Measurements from ENCODE around the gene HLA-DOB.
A peak's percentile ranks its signal among the peaks of the same experiment; 100 is the strongest.

HLA-DOB gene

GRCh38 chr6:32843979-32844838, 27.4 kb upstream of the HLA-DOB start, which contains the start of gene PSMB8:
Gene PSMB8 (minus strand): TSS chr6:32844047. CDS start chr6:32843996, 51 bp downstream.
- peak; percentile 97 for DNase-seq (ENCODE audit: extremely low read depth in 1 of 2, low read depth in 1 of 2)

GRCh38 chr6:32843331-32843978, 26.7 kb upstream of the HLA-DOB start:
- no peak for DNase-seq (ENCODE audit: extremely low read depth in 1 of 2, low read depth in 1 of 2)

GRCh38 chr6:32842690-32843089, 25.9 kb upstream of the HLA-DOB start:
- no peak for DNase-seq (ENCODE audit: extremely low read depth in 1 of 2, low read depth in 1 of 2)

GRCh38 chr6:32842021-32842650, 25.3 kb upstream of the HLA-DOB start:
- DNase-seq (ENCODE audit: extremely low read depth in 1 of 2, low read depth in 1 of 2): no peak

GRCh38 chr6:32840604-32841246, 23.9 kb upstream of the HLA-DOB start:
- DNase-seq (ENCODE audit: extremely low read depth in 1 of 2, low read depth in 1 of 2): no peak

GRCh38 chr6:32839356-32839755, 22.6 kb upstream of the HLA-DOB start:
- DNase-seq (ENCODE audit: extremely low read depth in 1 of 2, low read depth in 1 of 2): no peak

GRCh38 chr6:32838114-32838958, 21.5 kb upstream of the HLA-DOB start, which contains the start of gene TAP2:
Gene TAP2 (minus strand): TSS chr6:32838739. CDS start chr6:32838233, 506 bp downstream.
- peak; percentile 93 to 99 for DNase-seq (ENCODE audit: extremely low read depth in 1 of 2, low read depth in 1 of 2)

- no peak for DNase-seq (ENCODE audit: extremely low read depth in 1 of 2, low read depth in 1 of 2)
Measured at GRCh38 chr6:32837651-32838113, 20.9 kb upstream of the HLA-DOB start.

GRCh38 chr6:32836873-32837272, 20.1 kb upstream of the HLA-DOB start:
- no peak for DNase-seq (ENCODE audit: extremely low read depth in 1 of 2, low read depth in 1 of 2)

GRCh38 chr6:32835167-32835893, 18.5 kb upstream of the HLA-DOB start:
- no peak for DNase-seq (ENCODE audit: extremely low read depth in 1 of 2, low read depth in 1 of 2)

GRCh38 chr6:32833664-32834063, 16.9 kb upstream of the HLA-DOB start:
- DNase-seq (ENCODE audit: extremely low read depth in 1 of 2, low read depth in 1 of 2): no peak

GRCh38 chr6:32832535-32832934, 15.7 kb upstream of the HLA-DOB start:
- DNase-seq (ENCODE audit: extremely low read depth in 1 of 2, low read depth in 1 of 2): no peak

GRCh38 chr6:32830936-32831335, 14.1 kb upstream of the HLA-DOB start:
- no peak for DNase-seq (ENCODE audit: extremely low read depth in 1 of 2, low read depth in 1 of 2)

- no peak for DNase-seq (ENCODE audit: extremely low read depth in 1 of 2, low read depth in 1 of 2)
Measured at GRCh38 chr6:32830017-32830416, 13.2 kb upstream of the HLA-DOB start.

GRCh38 chr6:32829495-32829894, 12.7 kb upstream of the HLA-DOB start:
- DNase-seq (ENCODE audit: extremely low read depth in 1 of 2, low read depth in 1 of 2): no peak

- DNase-seq (ENCODE audit: extremely low read depth in 1 of 2, low read depth in 1 of 2): no peak
Measured at GRCh38 chr6:32827025-32827424, 10.2 kb upstream of the HLA-DOB start.

- DNase-seq (ENCODE audit: extremely low read depth in 1 of 2, low read depth in 1 of 2): no peak
Measured at GRCh38 chr6:32825966-32826365, 9.2 kb upstream of the HLA-DOB start.

GRCh38 chr6:32819729-32820128, 2.9 kb upstream of the HLA-DOB start:
- no peak for DNase-seq (ENCODE audit: extremely low read depth in 1 of 2, low read depth in 1 of 2)

GRCh38 chr6:32818867-32819266, 2.1 kb upstream of the HLA-DOB start:
- no peak for DNase-seq (ENCODE audit: extremely low read depth in 1 of 2, low read depth in 1 of 2)
